ENCODE data around the gene OMG. TPM values are rescaled to one million over a fixed set of nuclear protein-coding genes. Genes with fewer than 3 reads are reported as not detected.

The OMG gene, protein sequence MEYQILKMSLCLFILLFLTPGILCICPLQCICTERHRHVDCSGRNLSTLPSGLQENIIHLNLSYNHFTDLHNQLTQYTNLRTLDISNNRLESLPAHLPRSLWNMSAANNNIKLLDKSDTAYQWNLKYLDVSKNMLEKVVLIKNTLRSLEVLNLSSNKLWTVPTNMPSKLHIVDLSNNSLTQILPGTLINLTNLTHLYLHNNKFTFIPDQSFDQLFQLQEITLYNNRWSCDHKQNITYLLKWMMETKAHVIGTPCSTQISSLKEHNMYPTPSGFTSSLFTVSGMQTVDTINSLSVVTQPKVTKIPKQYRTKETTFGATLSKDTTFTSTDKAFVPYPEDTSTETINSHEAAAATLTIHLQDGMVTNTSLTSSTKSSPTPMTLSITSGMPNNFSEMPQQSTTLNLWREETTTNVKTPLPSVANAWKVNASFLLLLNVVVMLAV
- total RNA-seq = not detected in 2 replicates

DNA sequence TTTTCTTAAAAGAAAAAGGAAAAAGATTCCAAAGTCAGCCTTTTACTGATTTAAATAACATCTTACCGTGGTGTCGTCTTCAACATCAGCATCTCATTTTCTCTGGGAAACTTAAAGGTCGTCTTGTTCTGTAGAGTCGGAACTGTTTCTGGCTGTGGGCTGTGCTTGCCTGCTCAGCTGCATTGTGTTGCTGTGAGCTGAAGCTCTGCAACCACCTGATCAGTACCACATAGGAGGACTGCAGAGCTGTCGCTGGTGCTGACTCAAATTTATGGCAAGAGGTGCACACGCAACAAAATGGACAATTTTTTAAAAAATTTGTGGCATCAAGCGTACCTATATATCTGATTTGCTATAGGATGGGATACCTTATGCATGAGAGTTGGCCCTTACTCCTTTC is at the start of gene OMG:
Gene OMG (minus strand): TSS at position 150 of the 400 bp plus-strand sequence. CDS start 908 bp downstream, outside the sequence.

DNA sequence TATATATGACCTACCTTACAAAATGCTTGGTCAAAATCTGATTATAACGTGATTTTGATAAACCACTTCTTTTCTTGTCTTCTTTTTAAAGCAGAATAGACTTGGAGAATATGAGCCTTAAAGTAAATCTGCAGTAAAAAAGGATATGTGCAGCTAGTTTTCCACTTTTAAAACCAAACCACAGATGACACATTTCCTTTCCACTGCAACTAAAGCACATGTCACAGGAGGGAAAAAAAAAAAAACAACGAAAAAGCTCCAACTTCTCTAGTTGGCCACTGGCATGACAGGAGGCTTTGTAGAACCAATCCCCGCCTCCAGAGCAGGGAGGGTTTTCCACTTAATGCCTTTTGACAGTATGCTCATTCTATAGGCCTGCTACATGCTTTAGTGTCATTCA is 24.4 kb upstream of the OMG start, which contains the start of gene EVI2A:
Gene EVI2A (minus strand): TSS at position 142 of the 400 bp plus-strand sequence. CDS start 2,609 bp downstream, outside the sequence.

DNA sequence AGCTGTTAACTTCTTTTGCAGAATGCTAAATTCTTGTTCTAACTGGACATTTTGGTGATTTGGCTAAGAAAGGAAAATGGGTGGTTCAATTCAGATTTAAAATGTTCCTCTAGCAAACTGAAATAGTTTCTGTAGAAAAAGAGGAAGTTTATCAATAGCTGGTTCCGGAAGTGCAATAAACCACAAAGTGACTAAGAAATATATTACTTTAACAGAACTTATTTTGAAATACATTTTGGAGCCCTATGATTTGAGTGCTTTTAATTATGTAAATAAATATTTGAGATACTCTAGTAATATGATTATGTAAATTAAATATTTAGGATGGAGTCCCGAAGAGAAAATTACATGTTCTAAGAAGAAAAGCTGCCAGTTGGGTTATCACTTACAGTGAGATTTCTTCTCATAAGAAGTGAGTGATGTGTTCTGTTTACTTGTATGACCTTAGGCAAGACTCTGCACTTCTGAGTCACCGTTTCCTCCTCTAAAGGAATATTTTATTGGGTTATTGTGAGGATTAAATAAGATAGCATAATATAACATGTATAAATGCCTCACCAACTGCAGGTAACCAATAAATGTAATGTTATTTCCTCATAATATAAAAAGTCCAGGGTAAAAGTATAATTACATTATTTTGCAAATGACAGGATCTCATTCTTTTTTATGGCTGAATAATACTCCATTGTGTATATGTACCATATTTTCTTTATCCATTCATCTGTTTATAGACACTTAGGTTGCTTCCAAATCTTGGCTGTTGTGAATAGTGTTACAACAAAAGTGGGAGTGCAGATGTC is 17.1 kb upstream of the OMG start, which contains the start of gene EVI2B:
Gene EVI2B (minus strand): TSS at position 73 of the 800 bp plus-strand sequence. CDS start 8,445 bp downstream, outside the sequence.

Other genes with a start within 250 kb of the OMG start
- 63.0 and 77.6 TPM in 2 replicates for gene NF1, start 202.3 kb downstream of the OMG start, total RNA-seq
- gene EVI2B, start 16.8 kb upstream of the OMG start, total RNA-seq = 0.66 and 0.86 TPM in 2 replicates
- 1.1 and 1.9 TPM in 2 replicates for gene EVI2A, start 24.4 kb upstream of the OMG start, total RNA-seq
- gene RAB11FIP4, start 94.4 kb upstream of the OMG start, total RNA-seq = under 0.01 and 0.44 TPM in 2 replicates

Measured in placental pericyte (primary cell).